Transverse colon (tissue), 4 donors: ENCODE measurements around the gene ZNF786.

Source experiments
- CTCF ChIP-seq, 5 experiments: fragments of 200-600 bp in 3 of 5; fragments of 450-650 bp in 2 of 5; sonication (generic) in 3 of 5; IDR thresholded peaks; 1 replicate in 2 of 5; 2 replicates in 3 of 5; pipeline ENCODE4 v1.5.1; 2016 to 2017; ENCODE audit warnings: antibody characterized with exemption in 5 of 5, inconsistent platforms in 3 of 5, mild to moderate bottlenecking in 2 of 5, moderate library complexity in 1 of 5
- POLR2A ChIP-seq: fragments of 450-650 bp; IDR thresholded peaks from one replicate; pipeline ENCODE4 v1.6.1; 2016; ENCODE audit warnings: antibody characterized with exemption, mild to moderate bottlenecking, moderate library complexity
- POLR2AphosphoS5 ChIP-seq, 3 donors: sonication (generic); formaldehyde crosslinking; IDR thresholded peaks; one replicate each; pipeline ENCODE4 v1.6.1; 2016; ENCODE audit warnings: antibody characterized with exemption in 3 of 3

- TF ChIP-seq POLR2A, result peak; percentile 94
- TF ChIP-seq CTCF (IDR thresholded peaks at IDR 0.05), result peak; percentile 86 to 96 (median 93)
- TF ChIP-seq POLR2AphosphoS5 (IDR thresholded peaks at IDR 0.05), result peak; percentile 71 to 92 (median 92)
Measured at GRCh38 chr7:149090397-149091195, at the start of gene ZNF786.
